ENCODE results near the gene TCEAL3. TPM values are rescaled to one million over a fixed set of nuclear protein-coding genes. Genes with fewer than 3 reads are reported as not detected.

Gene TCEAL3
- total and polyA plus RNA-seq, 10 of the 15 experiments (the other 5 are each of a cell fraction or from before 2014, with no cell fraction given): 0.98 to 19.0 (median 11.7) TPM

GRCh38 chrX:103571121-103571520, 36.6 kb upstream of the TCEAL3 start:
- intact Hi-C loops (cut with micrococcal nuclease; ENCODE audit: unreplicated experiment): no loop called here
- no peak overlapping the region for H2AFZ ChIP-seq (ENCODE audit: control insufficient read depth, low read depth, low read length)
- no peaks in the 10 kb centered on the region for H3K4me1 ChIP-seq (ENCODE audit: control insufficient read depth, insufficient read depth, low read length)
- no peaks in the 10 kb centered on the region for H3K36me3 ChIP-seq (ENCODE audit: control insufficient read depth in 2 of 2, insufficient read depth in 2 of 2, low read length in 1 of 2)
- ChIA-PET RAD21 (ENCODE audit: unreplicated experiment) (no interaction called here), SMC1A (ENCODE audit: uncharacterized antibody, unreplicated experiment) (no interaction called here), POLR2A (no interaction called here), CTCF (no interaction called here)
- in situ Hi-C loops (cut with MboI): no loop called here
- no peak overlapping the region for H3K9ac ChIP-seq (ENCODE audit: control insufficient read depth, insufficient read depth, low read length)
- H3K79me2 ChIP-seq (ENCODE audit: control insufficient read depth, insufficient read depth, low read length): no peaks in the 10 kb centered on the region
- H3K4me2 ChIP-seq (ENCODE audit: control insufficient read depth, insufficient read depth): no peak overlapping the region
- no peaks in the 10 kb centered on the region for H4K20me1 ChIP-seq (ENCODE audit: control insufficient read depth, insufficient read depth)
- no TSS peak for BruUV-seq (replicated peaks)
- H3K27me3 ChIP-seq (replicated peaks in 1 of 2; ENCODE audit: control insufficient read depth in 2 of 2, insufficient read depth in 2 of 2, low read length in 1 of 2): no peaks in the 10 kb centered on the region
- no peaks in the 10 kb centered on the region for H3K9me3 ChIP-seq (replicated peaks; ENCODE audit: control insufficient read depth, insufficient read depth, low read length)
- DNase-seq (ENCODE audit: low read depth, low spot score) (no peak), FAIRE-seq (no peak), ATAC-seq (no peak)
- no peak overlapping the region for H3K27ac ChIP-seq (ENCODE audit: control insufficient read depth, insufficient read depth)
- H3K4me3 ChIP-seq: no peak overlapping the region
- TF ChIP-seq TARDBP (IDR thresholded peaks at IDR 0.05; ENCODE audit: borderline replicate concordance): no peak
- no peak for TF ChIP-seq SIX5 (IDR thresholded peaks at IDR 0.05; ENCODE audit: low read depth, low read length, severe bottlenecking)
- TF ChIP-seq EZH2 (IDR thresholded peaks at IDR 0.05; ENCODE audit: borderline replicate concordance, control insufficient read depth, low read depth, low read length): no peak
- TF ChIP-seq ZNF207 (IDR thresholded peaks at IDR 0.05; ENCODE audit: borderline replicate concordance): no peak
- TF ChIP-seq IRF3 (IDR thresholded peaks at IDR 0.05): no peak
- no peak for TF ChIP-seq RFX5 (IDR thresholded peaks at IDR 0.05; ENCODE audit: low read depth, low read length)
- no peak for TF ChIP-seq NR2F1 (conservative IDR thresholded peaks at IDR 0.05)
- 35% methylated on average over 6 of the region's 6 CpGs for WGBS (ENCODE audit: insufficient coverage, insufficient replicate concordance, low lambda C conversion rate, missing lambda C conversion rate)

GRCh38 chrX:103571726-103572125, 36.0 kb upstream of the TCEAL3 start:
- 71% methylated on average over 4 of the region's 4 CpGs for WGBS (ENCODE audit: insufficient coverage, insufficient replicate concordance, low lambda C conversion rate, missing lambda C conversion rate)
- Histone ChIP-seq H3K79me2 (ENCODE audit: control insufficient read depth, insufficient read depth, low read length) (no peaks in the 10 kb centered on the region), H4K20me1 (ENCODE audit: control insufficient read depth, insufficient read depth) (no peaks in the 10 kb centered on the region), H3K4me1 (ENCODE audit: control insufficient read depth, insufficient read depth, low read length) (no peaks in the 10 kb centered on the region), H3K27me3 (replicated peaks in 1 of 2; ENCODE audit: control insufficient read depth in 2 of 2, insufficient read depth in 2 of 2, low read length in 1 of 2) (no peaks in the 10 kb centered on the region), H3K27ac (ENCODE audit: control insufficient read depth, insufficient read depth) (no peak overlapping the region), H3K9me3 (replicated peaks; ENCODE audit: control insufficient read depth, insufficient read depth, low read length) (no peaks in the 10 kb centered on the region), H3K36me3 (ENCODE audit: control insufficient read depth in 2 of 2, insufficient read depth in 2 of 2, low read length in 1 of 2) (no peaks in the 10 kb centered on the region), H3K9ac (ENCODE audit: control insufficient read depth, insufficient read depth, low read length) (no peak overlapping the region), H3K4me3 (no peak overlapping the region), H2AFZ (ENCODE audit: control insufficient read depth, low read depth, low read length) (no peak overlapping the region), H3K4me2 (ENCODE audit: control insufficient read depth, insufficient read depth) (no peak overlapping the region)
- ATAC-seq (no peak), FAIRE-seq (no peak), DNase-seq (ENCODE audit: low read depth, low spot score) (no peak)
- intact Hi-C loops (cut with micrococcal nuclease; ENCODE audit: unreplicated experiment): no loop called here
- no TSS peak for BruUV-seq (replicated peaks)
- in situ Hi-C loops (cut with MboI): no loop called here
- CTCF ChIA-PET: no interaction called here
- RAD21 ChIA-PET (ENCODE audit: unreplicated experiment): no interaction called here
- POLR2A ChIA-PET: no interaction called here
- SMC1A ChIA-PET (ENCODE audit: uncharacterized antibody, unreplicated experiment): no interaction called here
- no peak for TF ChIP-seq KLF5 (IDR thresholded peaks at IDR 0.05; ENCODE audit: partially characterized antibody)
- no peak for TF ChIP-seq MYC (IDR thresholded peaks at IDR 0.05; ENCODE audit: insufficient read depth, insufficient read length, insufficient replicate concordance, low read length, severe bottlenecking)
- no peak for TF ChIP-seq POLR2A (IDR thresholded peaks at IDR 0.05; ENCODE audit: low read depth, low read length)
- no peak for TF ChIP-seq CHD4 (IDR thresholded peaks at IDR 0.05)

All from GM12878 (cell line).